GM21390 (cell line): ENCODE results near the gene ZNF41.
"Not testable (repeated sequence)": the region's sequence is repeated elsewhere in the genome, so short reads cannot be mapped to it uniquely, and the experiment has no call there.

ENCODE experiments used
- ATAC-seq: cut with Tn5 transposase; IDR thresholded peaks from one replicate; pipeline ENCODE4 v1.9.1; 2021; ENCODE audit not compliant: unreplicated experiment

ZNF41 gene

GRCh38 chrX:47482512-47483305 is at the start of gene ZNF41:
TSS of gene ZNF41 (minus strand) at chrX:47483222. CDS start at chrX:47467481, 15,741 bp downstream.
- ATAC-seq = peak; percentile 86

GRCh38 chrX:47530049-47530448 is 47.0 kb upstream of the ZNF41 start:
- ATAC-seq = no peak

GRCh38 chrX:47529548-47529947 is 46.5 kb upstream of the ZNF41 start:
- no peak for ATAC-seq

DNA sequence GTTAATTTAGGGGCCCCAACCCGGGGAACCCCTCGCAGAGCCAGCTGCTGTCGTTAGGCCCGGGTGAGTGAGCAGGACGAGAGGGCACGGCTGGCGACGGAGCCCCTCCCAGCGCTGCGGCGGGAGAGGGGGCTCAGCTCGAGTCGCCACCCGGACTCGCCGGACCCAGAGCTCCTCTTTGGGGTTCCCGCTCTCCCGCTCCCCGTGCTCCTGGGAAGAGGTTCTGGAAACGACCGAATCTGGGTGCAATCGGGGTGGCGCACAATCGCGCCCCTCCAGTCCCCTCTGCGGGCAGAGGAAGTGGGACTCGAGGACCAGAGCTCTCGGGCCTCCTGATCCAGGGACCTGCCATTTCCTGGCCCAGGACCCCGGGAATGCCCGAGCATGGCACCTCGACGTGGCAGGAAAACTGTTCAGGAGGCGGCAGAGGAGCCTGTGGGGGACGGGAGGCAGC is 40.7 kb upstream of the ZNF41 start:
- ATAC-seq = no peak

- peak; percentile 91 for ATAC-seq
Measured at GRCh38 chrX:47523297-47523696, 40.3 kb upstream of the ZNF41 start.

DNA sequence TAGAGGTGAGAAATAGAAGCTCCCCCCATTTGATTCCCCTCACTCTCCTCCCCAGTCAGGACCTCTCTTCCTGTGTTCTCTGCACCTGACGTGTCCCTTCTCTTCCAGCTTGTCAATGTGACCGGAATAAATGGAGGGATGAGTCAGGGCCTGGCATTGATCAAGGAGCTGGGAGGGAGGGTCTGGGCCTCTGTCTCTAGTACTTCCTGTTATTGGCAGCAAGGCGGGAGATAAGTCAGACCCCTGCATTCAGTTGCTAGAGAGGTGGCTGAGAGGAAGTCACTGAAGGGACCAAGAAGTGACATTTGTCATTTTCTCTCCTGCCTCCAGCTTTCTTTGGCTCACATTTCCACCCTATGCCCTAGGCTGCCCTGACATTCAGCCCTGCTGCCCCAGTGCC is 35.1 kb upstream of the ZNF41 start:
- ATAC-seq = no peak

DNA sequence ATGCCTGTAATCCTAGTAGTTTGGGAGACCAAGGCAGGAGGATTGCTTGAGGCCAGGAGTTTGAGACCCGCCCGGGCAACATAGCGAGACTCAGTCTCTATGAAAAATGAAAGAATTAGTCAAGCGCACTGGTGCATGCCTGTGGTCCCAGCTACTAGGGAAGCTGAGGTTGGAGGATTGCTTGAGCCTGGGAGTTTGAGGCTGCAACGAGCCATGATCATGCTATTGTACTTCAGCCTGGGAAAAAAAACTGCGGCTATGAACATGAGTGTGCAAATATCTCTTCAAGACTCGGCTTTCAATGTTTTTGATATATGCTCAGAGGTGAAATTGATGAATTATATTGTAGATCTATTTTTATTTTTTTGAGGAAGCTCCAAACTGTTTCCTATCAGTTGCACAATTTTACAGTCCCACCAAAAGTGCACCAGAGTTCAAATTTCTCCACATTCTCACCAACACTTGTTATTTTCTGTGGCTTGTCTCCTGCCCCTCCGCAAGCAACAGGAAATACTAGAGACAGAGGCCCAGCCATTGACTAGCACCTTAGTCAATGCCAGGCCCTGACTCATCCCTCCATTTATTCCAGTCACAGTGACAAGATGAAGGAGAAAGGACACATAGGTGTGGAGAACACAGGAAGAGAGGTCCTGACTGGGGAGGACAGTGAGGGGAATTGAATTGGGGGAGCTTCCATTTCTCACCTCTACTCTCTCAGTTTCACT is 33.1 kb upstream of the ZNF41 start:
- ATAC-seq = no peak

DNA sequence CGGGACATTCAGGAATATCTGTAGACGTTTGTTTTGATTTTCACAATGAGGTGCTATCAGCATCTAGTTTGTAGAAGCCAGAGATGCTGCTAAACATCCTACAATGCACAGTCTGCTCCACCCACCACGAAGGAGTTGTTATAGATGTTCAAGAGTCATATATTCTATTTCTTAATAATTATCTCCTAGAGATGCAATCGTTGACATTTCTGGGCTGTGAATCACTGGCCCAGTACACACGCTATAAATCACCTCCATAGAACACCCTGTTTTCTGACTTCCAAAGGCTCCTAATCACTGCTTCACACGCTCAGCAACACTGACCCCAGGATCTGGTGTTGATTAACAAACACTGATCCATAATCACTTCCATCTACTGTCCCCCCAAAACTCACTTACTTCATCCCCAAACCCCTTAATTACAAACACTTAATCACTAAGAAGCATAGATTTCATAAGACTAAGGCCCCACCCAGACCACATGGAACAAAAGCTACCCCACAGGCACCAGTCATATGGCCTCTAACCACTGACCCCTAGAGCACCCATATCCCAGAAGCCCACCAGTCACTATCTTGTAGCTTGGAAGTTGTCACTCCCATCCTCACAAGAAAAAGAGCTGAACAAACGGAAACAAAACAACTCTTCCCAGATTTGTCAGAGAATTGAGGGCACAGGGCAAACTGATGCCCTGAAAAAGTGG is 31.7 kb upstream of the ZNF41 start:
- no peak for ATAC-seq

GRCh38 chrX:47513034-47513965 is 30.3 kb upstream of the ZNF41 start:
- peak; percentile 62 for ATAC-seq

DNA sequence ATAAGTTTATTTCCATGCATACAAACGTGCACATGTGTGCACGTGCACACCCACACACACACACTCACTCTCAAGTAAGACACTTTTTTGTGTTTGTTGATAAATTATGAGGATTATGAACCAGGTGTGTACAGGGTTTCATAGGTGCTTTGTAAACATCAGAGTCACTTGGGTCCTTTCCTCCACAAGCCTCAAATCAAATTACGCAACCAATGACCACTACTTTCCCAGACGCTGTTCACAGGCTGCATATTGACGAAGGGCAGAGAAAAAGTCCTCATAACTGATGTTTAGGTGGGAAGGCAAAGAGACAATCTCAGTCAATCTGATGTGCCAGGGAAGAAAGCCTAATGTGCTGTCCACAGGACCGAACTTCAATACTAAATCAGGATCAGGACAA is 29.4 kb upstream of the ZNF41 start:
- ATAC-seq = not testable (repeated sequence)

DNA sequence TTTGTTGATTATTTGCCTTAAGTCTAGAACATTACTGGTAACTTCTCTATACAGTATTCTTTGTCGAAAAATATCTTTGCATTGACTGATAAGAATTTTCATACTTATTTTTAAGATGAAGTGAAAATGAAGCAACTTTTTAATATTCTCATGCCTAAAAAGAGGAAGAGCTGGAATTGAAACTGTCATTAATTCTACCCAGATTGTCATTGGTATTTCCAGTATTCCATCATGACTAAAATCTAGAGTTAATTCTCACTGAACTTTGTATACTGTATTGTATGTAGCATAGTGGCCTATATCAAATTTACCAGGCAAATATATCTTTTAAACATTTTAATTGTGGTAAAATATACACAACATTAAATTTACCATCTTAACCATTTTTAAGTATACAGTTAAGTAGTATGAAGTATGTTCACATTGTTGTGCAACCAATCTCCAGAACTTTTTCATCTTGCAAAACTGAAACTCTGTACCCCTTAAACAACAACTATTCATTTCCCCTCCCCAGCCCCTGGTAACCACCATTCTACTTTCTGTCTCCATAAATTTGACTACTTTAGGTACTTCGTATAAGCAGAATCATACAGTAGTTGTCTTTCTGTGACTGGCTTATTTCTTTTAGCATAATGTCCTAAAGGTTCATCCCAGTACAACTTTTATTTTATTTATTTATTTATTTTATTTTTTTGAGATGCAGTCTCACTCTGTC is 24.3 kb upstream of the ZNF41 start:
- no peak for ATAC-seq

DNA sequence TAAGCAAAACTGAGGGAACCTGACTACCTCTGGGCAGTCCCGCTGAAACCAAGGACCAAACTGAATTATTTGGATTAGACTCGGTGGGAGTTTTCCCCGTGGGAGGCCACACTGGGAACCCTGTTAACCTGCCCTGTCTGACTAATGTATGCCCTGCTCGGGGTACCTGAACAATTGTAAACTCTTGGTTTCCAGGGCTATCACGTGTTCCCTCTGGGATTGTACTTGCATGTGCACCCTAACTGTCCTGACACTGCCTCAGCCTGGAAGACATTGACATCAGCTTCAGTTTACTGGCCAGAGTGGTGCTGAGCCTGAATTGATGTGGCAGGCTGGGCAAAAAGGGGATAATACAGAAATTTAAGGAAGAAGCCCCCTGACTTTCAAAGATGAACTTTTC is 20.1 kb upstream of the ZNF41 start:
- no peak for ATAC-seq

DNA sequence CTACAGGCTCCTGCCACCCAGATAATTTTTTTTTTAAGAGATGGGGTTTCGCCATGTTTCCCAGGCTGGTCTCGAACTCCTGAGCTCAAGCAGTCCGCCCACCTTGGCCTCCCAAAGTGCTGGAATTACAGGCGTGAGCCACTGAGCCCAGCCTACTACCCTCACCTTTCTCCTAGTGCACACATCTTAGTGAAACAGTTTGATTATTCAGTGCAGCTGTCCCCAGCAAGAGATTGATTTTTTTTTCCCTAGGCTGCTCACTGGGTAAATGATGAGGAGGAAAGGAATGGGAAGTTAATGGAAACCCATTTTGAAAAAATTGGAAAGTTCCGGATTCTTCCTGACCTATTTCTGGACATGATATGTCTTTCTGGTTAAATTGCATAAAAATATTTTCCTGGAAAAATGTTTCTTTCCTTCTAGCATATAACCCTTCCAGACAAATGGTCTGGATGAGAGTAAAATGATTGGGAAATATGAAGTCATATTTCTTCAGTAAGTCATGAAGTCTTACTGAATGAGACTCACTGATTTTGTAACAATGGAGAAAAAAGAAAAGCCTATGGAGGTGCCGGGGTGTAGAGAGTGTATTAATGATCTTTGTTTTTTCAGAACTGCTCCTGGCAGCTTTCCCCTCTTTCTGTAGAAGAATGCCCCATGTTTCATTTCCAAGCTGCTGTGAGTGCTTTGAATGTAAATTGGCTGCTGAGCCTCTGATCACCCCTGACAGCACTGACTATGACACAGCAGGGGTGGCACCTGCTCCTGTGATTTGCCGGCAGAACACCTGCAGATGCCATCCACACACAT is 19.5 kb upstream of the ZNF41 start:
- no peak for ATAC-seq

DNA sequence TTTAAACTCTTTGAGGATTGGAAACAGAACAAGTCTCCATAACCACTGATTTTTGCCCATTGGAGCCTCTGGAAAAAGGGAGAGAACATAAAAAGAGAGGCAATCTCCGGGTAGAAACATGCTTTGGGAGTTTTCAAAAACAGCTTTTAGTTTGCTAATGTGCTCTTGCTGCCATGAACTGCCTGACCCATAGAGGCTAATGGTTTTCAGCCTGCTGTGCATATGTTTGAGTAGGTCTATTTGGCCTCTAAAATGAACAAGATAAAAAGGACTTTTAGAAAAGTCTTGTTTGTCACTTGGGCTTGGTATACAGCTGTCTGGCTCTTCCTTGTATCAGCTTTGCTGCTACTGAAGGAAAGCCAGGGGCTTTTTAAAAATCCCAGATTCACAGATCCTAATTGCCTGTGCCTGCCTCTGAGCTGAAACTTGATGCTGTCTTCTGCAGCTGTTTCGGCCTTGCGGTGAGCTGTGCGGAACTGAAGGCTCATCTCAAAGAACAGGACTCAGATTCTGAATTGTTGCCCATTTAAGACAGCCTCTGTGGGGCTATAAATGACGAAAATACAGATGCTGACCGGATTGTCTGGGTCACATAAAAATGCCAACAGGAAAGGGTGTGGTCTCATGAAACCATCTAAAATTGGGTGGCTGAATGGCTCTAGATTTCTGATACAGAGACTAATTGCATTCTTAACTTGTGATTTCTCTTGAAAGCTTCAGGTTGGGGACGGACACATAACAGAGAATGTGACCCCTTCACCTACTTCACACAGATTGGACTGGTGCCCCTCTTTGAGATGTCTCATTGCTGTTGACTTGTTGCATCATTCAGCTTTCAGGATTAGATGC is 18.4 kb upstream of the ZNF41 start:
- no peak for ATAC-seq

- ATAC-seq = no peak
Measured at GRCh38 chrX:47500554-47500953, 17.5 kb upstream of the ZNF41 start.

DNA sequence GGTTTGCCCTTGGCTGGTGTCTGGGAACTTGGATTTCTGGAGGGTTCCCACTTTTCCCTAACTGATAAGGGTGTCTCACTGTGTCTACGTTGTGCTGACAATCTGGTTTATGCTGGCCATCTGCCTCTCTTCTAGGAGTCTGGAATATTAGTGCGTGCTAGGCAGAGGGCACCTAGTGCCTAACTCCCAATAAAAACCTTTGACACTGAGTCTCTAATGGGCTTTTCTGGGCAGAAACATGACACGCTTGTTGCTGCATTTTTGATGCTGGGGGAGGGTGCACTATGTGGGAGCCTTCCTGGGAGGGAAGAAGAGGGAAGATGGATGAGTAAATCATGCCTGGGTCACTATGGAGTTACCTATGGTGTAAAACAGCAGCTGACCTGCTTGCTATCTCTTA is 16.3 kb upstream of the ZNF41 start:
- no peak for ATAC-seq

DNA sequence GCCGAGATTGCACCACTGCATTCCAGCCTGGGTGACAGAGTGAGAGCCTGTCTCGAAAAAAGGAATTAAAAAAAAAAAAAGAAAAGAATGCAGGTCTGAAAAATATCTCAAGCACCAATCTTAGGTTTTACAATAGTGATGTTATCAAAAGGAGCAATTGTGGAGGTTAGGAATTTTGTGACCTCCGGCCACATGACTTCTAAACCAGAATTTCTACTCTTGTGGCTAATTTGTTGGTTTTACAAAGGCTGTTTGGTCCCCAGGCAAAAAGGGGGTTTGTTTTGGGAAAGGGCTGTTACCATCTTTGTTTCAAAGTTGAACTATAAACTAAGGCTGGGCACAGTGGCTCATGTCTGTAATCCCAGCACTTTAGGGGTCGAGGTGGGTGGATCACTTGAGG is 15.4 kb upstream of the ZNF41 start:
- no peak for ATAC-seq

DNA sequence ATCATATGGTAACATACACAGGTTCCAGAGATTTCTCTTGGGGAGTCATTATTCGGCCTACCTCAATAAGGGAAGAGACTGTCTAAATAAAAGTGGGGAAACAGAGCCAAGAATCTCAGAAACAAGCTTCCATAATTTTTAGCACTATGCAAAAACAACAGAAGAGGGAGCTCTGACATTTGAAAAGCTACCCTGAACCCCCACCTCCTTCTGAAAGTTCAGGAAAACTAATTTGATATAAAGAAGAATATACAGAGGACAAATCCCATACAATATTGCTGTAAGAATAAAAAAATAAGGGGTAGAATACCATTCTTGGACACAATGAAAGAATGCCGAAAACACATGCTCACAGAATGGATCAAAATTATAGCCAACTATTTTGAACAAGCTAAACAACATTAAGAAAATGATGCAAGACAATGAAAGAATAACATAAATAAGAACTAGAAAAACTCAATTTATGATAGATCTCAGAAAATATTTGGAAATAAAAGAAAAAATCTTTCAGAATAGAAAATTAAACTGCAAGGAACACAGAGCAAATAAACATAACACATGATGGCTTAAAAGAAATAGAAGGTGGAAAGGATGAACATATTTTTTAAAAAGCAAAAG is 14.4 kb upstream of the ZNF41 start:
- ATAC-seq = no peak
